ENCODE data around the gene PCBD1. TPM values are rescaled to one million over a fixed set of nuclear protein-coding genes. Genes with fewer than 3 reads are reported as not detected.

PCBD1 gene
- total and polyA plus RNA-seq, 2 donors (not counting 1 experiment from before 2014, with no cell fraction given): 6.7 to 14.1 TPM

DNA sequence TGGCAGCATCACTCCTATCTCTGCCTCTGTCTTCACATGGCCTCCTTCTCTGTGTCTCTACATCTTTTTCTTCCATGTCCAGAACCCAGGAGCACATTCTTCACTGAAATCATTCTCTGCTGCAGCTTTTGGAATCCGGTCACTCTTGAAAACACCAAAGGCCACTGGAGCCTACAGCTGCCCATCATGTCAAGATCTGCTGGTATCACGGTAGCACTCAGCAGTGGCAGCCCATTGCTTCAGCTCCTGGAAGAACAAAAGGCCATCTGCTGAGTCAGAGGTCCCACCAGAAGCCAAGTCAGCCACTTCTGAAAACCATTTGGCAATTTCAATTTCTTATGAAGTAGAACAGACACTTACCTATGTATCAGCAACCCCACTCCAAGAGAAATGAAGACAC, 6.1 kb upstream of the PCBD1 start:
- Histone ChIP-seq H3K9ac (ENCODE audit: low read length) (no peak overlapping the region), H3K4me1 (ENCODE audit: control insufficient read depth in 2 of 2, insufficient read depth in 2 of 2, low read length in 2 of 2) (no peaks in the 10 kb centered on the region), H3K27ac (ENCODE audit: low read length in 2 of 2) (no peak overlapping the region), H4K20me1 (ENCODE audit: control insufficient read depth, insufficient read depth, low read length, poor library complexity, severe bottlenecking) (no peaks in the 10 kb centered on the region), H3K4me3 (ENCODE audit: control extremely low read depth in 1 of 5, extremely low read depth in 1 of 5, insufficient read depth in 1 of 5, low read depth in 2 of 5, low read length in 4 of 5) (no peak overlapping the region), H3K4me2 (replicated peaks; ENCODE audit: low read depth, low read length, poor library complexity, severe bottlenecking) (no peak overlapping the region), H3K36me3 (replicated peaks in 1 of 2; ENCODE audit: control extremely low read depth in 1 of 2, control insufficient read depth in 1 of 2, extremely low read depth in 1 of 2, insufficient read depth in 2 of 2, low read length in 1 of 2) (no peaks in the 10 kb centered on the region), H2AFZ (ENCODE audit: insufficient read depth, low read depth, low read length, poor library complexity, severe bottlenecking) (no peak overlapping the region), H3K27me3 (replicated peaks in 1 of 4; ENCODE audit: control extremely low read depth in 1 of 4, control insufficient read depth in 3 of 4, insufficient read depth in 4 of 4, low read length in 3 of 4) (peaks cover 0 to 5% (median 0%) of the 10 kb centered on the region in 4 experiments), H3K9me3 (ENCODE audit: control extremely low read depth in 1 of 3, control insufficient read depth in 2 of 3, insufficient read depth in 1 of 3, low read length in 2 of 3) (no peaks in the 10 kb centered on the region), H3K79me2 (ENCODE audit: control insufficient read depth, insufficient read depth, low read length) (no peaks in the 10 kb centered on the region)
- no peak overlapping the region for H3K4me3 Mint-ChIP-seq
- H3K27ac Mint-ChIP-seq: no peak overlapping the region
- no peak for DNase-seq
- WGBS (ENCODE audit: insufficient coverage): 97% methylated on average over 2 of the region's 2 CpGs
- H3K27me3 Mint-ChIP-seq: peaks cover 13% of the 10 kb centered on the region
- no peaks in the 10 kb centered on the region for H3K9me3 Mint-ChIP-seq (ENCODE audit: insufficient read depth)
- ChIA-PET CTCF (interaction anchor here (0.7 to 2.0 kb wide), 2 partner anchors 8 to 10 kb away, joined by 3 to 4 read pairs; no protein-coding TSS in a partner anchor), POLR2A (no interaction called here)
- ATAC-seq (ENCODE audit: low read depth): no peak
- intact Hi-C loops (cut with micrococcal nuclease): no loop called here
- TF ChIP-seq CTCF (IDR thresholded peaks at IDR 0.05) (no peak), EZH2 (IDR thresholded peaks at IDR 0.05; ENCODE audit: borderline replicate concordance, insufficient read depth, low read depth, low read length, poor library complexity, severe bottlenecking) (no peak)
- no peaks in the 10 kb centered on the region for H3K4me1 Mint-ChIP-seq

- Histone ChIP-seq H3K9ac (ENCODE audit: low read length) (no peak overlapping the region), H3K27ac (ENCODE audit: low read length in 2 of 2) (no peak overlapping the region), H3K9me3 (ENCODE audit: control extremely low read depth in 1 of 3, control insufficient read depth in 2 of 3, insufficient read depth in 1 of 3, low read length in 2 of 3) (no peaks in the 10 kb centered on the region), H3K4me2 (replicated peaks; ENCODE audit: low read depth, low read length, poor library complexity, severe bottlenecking) (no peak overlapping the region), H3K36me3 (replicated peaks in 1 of 2; ENCODE audit: control extremely low read depth in 1 of 2, control insufficient read depth in 1 of 2, extremely low read depth in 1 of 2, insufficient read depth in 2 of 2, low read length in 1 of 2) (no peaks in the 10 kb centered on the region), H4K20me1 (ENCODE audit: control insufficient read depth, insufficient read depth, low read length, poor library complexity, severe bottlenecking) (no peaks in the 10 kb centered on the region), H2AFZ (ENCODE audit: insufficient read depth, low read depth, low read length, poor library complexity, severe bottlenecking) (no peak overlapping the region), H3K4me1 (ENCODE audit: control insufficient read depth in 2 of 2, insufficient read depth in 2 of 2, low read length in 2 of 2) (peaks cover 5% of the 10 kb centered on the region in 2 donors), H3K27me3 (replicated peaks in 1 of 4; ENCODE audit: control extremely low read depth in 1 of 4, control insufficient read depth in 3 of 4, insufficient read depth in 4 of 4, low read length in 3 of 4) (peaks cover 0 to 5% (median 0%) of the 10 kb centered on the region in 4 experiments), H3K4me3 (ENCODE audit: control extremely low read depth in 1 of 5, extremely low read depth in 1 of 5, insufficient read depth in 1 of 5, low read depth in 2 of 5, low read length in 4 of 5) (no peak overlapping the region), H3K79me2 (ENCODE audit: control insufficient read depth, insufficient read depth, low read length) (no peaks in the 10 kb centered on the region)
- DNase-seq: no peak
- CTCF ChIA-PET: interaction anchor here (2.0 kb wide), 1 partner anchor 9 kb away, joined by 4 read pairs; no protein-coding TSS in a partner anchor
- POLR2A ChIA-PET: no interaction called here
- Mint-ChIP-seq H3K4me3 (no peak overlapping the region), H3K27ac (no peak overlapping the region), H3K27me3 (peaks cover 13% of the 10 kb centered on the region), H3K9me3 (ENCODE audit: insufficient read depth) (no peaks in the 10 kb centered on the region), H3K4me1 (peaks cover 5% of the 10 kb centered on the region)
- WGBS (ENCODE audit: insufficient coverage): 71% methylated on average over 7 of the region's 10 CpGs
- intact Hi-C loops (cut with micrococcal nuclease): no loop called here
- ATAC-seq (ENCODE audit: low read depth): no peak
- TF ChIP-seq CTCF (IDR thresholded peaks at IDR 0.05) (no peak), EZH2 (IDR thresholded peaks at IDR 0.05; ENCODE audit: borderline replicate concordance, insufficient read depth, low read depth, low read length, poor library complexity, severe bottlenecking) (no peak)
Measured at GRCh38 chr10:70893227-70894006, 5.1 kb upstream of the PCBD1 start.
